CD4-positive, alpha-beta T cell treated with Interleukin-6 for 4 hours (primary cell): ENCODE data around the gene CELF4.

Source experiments
- DNase-seq: peaks from one replicate; pipeline ENCODE4 v3.0.0-alpha.2; 2020; ENCODE audit warnings: mixed read lengths

The CELF4 gene

DNA sequence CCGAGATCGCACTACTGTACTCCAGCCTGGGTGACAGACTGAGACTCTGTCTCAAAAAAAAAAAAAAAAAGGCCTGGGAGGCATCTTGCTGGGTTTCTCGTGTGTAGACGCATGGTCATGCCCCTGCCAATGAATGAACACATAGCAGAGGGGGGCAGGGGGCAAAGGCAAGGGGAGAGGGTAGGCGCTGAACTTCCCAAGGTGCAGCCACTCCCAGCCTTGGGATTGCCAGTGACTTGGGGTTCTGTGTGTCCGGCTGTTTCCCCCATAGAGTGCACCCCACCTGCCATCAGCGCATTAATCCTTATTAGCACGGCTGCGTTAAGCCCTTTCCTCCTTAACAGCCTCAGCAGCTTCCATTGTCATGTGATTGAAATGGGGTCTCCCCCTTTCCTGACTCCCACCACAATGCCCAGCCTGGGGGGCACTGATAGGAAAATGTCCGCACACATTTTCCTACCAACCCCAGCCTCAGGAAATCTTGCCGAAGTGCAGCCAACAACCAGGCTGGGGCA is 225.8 kb downstream of the CELF4 start:
- DNase-seq: no peak

DNA sequence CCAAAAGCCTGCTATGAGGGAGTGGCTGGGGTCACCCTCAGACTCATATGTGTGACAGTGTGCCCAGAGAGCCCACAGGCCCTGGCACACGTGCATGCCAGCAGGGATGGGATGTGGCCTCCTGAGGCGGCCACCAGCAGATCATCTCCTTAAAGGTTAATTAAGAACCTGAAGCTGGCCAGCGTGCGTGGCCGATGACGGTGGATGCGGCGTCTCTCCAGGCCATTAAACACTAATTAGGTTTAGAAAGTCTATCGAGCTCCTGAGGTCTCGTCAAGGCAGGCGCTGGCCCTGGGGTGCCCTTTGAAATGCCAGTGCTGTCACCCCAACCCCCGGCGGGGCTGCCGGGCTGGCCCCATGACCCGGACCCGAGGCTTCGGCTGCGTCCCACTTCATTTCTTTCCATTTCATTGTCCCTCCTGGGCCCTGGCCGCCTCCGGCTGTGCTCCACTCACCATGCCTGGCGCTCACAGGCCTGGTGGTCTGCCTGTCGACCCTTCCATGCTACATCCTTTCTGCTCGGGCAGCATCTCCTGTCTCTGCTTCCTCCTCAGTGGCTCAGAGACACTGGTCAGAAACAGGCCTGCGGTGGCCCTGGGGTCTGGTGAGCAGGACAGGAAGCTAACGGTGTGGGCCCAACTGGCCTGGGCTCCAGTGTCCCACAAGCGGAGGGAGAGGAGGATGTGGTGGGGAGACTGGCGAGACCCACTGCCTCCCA is 228.9 kb downstream of the CELF4 start:
- DNase-seq: no peak

DNA sequence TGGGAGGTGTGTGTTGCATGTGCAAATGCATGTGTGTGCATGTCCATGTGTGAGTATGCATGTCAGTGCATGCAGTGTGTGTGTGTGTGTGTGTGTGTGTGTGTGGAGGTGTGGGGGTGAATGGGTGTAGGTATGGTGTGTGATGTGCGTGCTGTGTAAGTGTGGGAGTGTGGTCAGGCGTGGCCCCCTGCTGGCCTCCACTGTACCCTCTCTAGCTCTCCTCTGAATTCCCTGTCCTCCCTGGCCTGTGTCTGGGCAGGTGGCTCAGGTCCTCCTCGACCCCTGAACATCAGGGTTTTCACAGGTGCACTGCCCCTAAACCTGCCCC is 230.2 kb downstream of the CELF4 start:
- no peak for DNase-seq

DNA sequence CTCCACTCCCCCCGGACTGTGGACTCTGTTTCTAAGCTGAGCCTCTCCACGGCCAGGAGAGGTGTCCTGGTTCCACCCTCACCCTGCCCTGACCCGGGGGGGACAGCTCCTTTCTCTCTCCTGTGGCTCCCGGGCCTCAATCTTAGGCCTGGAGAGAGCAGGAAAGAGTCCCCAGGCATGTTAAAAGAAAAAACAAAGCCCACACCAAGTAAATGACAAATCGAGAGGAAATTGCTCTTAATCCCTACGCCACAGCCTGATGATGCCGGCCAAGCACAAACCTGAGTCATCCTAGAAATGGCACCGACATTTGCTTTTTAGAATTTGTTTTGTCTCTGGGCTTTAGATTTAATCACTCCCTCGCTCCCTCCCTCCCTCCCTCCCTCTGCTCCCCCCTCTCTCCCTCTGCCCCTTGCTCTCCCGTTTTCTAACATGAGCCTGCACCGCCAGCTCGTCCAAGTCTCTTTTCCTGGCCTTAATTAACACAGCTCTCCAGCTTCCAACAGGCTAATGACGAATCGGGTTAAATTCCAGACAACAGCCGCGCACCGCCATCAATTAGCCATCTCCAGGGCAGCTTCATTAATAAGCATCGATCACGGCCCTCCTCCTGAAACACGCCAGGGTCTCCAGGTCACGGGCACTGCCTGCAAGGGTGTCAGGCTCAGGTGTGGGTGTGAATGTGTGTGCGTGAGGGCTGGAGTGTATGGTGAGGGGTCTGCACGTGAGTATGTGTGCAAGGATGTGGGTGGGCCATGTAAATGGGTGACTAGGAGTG is 230.8 kb downstream of the CELF4 start:
- DNase-seq: no peak

DNA sequence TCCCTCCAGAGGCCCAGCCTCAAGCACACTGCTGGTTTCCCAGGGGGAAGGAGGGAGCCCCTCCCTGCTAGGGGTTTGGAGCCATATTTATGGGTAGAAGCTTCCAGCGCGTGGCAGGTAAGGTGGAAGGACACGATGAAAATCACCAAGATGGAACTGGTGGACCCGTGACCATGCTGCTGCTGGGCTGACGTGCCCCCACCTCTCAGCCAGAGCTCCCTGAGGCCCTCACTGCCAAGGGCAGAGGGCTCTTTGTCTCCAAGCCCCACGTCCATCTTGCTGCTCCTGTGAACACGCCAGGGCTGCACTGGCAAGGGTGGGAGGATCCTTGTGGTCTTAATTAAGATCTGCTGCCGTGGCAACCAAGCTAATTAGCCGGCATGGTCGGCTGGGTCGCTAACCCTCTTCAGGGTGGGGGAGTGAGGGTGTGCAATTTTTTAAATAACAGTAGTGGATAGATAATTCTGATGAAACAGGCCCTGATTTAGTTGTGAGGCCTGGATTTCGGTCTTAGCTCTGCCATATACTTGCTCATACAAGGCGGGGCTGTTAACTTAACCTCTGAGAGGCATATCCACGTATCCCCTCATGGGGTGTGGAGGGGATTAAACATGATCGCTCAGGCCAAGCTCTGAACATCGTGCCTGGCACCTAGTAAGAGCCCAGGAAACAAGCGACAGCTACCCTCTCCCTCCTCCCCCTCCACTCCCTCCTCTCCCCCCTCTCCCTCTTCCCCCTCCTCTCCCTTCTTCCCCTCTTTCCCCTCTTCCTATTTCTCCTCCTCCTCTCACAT is 232.8 kb downstream of the CELF4 start:
- no peak for DNase-seq

DNA sequence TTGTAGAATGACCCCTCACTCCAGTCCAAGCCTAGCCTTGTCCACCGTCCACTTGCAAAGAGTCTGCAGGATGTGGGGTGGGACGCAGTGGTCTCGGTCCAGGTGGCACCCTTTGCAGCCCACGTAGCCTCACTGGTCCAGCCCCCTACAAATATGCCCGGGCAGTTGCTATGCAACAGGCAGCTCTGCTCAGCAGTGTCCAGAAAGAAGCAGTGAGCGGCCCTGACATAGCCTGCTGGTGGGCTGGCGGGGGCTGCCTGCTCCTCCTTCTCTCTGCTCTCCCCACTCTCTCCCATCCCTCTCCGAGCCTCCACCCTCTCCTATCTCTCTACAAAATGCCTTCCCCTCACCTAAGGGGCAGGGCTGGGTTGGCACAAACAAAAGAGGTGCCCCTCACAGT is 233.4 kb downstream of the CELF4 start:
- DNase-seq: no peak

DNA sequence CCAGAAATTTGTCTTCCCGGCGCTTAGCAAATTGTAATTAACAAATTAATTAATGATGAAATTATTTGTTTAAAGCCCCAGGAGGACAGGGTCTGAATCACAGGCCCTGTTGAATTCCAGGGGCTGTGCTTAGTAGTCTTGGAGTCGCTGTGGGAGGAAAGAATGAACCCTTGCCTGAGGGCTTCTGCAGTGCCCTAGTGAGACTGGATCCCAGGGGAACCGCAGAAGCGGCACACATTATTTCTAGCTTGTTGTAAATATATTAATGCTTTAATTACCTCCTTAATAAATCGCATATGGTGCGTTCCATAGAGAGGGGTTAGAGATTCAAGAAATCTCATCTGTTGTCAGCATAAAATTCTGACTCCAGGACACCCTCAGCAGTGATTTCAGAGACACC is 235.4 kb downstream of the CELF4 start:
- no peak for DNase-seq

DNA sequence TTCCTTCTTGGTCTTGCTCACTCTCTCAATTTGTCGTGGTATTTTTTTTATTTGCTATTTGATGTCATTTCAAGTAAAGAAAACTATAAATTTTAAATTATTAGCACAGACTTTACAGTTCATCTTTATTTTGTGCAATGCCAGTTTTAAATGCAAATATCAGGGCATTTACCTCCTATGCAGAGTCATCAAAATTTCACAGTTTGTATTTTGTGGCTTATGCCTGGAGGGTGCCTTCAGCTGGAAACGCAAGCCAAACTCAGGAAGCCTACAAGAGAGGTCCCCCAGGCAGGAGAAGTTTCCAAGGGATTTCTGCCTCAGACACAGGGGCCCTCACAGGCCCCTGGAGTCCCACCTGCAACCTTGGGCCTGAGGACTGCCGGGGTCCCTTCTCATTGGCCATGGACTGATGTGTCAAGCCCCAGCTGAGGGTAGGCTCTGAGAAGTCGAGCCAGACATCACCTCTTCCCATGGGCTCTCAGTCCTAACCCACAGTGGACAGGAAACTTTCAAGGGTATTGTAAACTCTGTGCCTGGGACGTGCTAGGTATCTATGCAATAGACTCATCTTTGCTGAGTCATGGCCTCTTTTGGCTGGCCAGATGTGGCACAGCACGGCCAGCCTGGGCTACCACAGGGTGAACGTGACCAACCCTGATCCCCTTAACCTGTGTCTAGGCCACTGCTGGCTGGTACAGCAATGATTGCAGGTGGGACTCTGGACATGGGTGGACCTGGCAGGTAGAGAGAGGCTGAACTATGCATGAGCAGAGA is 236.5 kb downstream of the CELF4 start:
- DNase-seq: no peak

DNA sequence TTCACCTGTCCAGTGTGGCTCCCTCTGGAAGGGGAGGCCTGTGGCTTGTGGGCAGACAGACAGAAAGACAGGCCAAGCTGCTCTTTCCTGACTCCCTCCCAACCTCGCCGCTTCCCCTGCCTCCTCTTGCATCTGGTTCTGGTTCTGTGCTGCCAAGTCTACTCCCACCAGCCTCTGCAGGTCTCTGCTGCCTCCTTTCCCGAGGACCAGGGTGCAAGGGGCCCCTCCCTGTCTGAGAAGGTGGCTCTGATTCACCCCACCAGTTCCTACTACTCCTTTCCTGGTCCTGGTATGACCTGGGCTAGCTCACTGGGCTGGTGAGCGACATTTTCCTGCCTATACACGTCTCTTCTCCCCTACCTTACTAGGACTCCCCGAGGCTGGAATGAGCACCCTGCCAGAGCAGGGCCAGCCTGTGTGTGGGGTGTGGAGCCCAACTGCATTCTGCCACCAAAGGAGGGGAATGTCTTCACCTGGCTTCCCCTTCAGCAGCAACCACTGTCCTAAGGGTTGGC is 238.5 kb downstream of the CELF4 start:
- DNase-seq: no peak

DNA sequence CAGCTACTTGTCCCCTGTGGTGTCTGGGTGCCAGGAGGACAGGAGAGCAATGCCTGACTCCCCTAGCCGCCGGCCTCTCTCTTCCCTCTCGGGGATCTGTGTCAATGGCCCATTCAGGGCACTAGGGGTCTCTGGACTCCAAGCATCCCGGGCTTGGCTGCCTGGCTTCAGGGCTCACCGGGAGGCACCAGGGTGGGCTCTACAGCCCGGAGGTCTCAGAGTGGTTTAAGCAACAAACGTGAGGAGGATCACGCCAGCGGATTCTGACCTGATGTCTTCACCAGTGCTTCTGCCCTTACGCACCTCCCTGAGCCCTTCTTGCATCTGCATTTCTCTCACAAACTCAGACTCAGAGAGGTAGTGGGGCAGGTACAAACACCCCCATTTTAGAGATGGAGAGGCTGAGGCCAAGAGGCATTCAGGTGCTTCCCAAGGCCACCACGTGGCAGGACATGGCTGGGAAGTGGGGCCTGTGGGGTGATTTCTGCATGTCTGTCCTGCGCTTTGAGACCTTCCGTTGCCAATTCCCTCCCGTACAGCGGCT is 243.0 kb downstream of the CELF4 start:
- no peak for DNase-seq

DNA sequence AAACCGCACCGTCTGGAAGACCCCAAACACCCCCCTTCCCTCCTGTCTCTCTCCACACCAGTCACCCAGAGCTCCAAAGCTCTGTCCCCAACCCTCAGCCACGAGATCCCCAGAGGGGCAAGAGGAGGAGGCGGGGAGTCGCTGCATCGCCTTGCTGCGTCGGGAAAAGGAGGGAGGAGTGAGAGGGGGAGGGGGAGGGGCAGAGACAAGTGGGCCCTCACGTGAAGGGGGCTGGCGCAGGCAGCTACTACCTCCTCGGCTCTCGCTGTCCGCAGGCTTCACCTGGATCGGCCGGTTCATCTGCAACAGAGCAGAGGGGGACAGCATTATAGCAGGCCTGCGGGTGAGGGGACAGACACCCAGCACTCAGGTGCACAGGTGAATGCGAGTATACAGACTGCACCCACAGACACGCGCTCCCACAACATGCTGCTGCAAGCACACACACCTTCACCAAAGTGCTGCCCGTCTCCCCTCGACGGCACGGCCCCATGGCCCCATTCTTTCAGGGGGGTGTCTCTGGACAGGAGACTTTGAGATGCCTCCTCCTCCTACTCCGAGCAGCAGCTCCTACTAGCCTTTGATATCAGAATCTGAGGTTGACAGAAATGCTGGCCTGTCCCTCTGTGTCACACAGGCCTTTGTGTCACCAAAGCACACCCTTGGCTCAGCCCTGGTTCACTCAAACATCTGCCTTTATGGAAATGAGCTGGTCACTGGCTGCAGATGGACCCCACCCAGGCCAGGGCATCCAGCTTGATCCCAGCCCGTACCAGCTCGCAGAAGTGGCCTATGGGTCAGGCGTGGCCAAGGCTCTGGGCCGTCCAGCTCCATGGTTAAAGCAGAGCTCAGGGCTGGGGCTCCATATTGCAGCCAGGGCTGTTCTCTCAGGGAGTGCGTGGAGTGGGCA is 243.8 kb downstream of the CELF4 start:
- DNase-seq: no peak

DNA sequence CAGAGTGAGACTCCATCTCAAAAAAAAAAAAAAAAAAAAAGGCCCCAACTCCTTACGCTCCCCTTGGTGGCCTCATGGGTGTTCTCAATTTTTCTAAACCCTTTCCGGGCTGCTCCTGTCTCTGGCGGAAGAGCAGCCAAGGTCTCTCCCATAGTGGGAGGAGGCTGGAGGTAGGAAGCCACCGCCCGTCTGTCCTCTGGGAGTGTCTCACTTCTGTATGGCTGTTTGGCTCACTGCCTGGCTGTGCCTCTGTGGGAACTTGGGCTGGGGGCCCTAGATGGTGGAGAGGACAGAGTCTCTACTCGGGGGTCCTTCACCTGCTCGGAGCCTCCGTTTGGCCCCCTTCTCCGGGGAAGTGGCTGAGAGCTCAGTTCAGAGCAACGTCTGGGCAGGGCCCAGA is 245.3 kb downstream of the CELF4 start:
- DNase-seq: no peak

DNA sequence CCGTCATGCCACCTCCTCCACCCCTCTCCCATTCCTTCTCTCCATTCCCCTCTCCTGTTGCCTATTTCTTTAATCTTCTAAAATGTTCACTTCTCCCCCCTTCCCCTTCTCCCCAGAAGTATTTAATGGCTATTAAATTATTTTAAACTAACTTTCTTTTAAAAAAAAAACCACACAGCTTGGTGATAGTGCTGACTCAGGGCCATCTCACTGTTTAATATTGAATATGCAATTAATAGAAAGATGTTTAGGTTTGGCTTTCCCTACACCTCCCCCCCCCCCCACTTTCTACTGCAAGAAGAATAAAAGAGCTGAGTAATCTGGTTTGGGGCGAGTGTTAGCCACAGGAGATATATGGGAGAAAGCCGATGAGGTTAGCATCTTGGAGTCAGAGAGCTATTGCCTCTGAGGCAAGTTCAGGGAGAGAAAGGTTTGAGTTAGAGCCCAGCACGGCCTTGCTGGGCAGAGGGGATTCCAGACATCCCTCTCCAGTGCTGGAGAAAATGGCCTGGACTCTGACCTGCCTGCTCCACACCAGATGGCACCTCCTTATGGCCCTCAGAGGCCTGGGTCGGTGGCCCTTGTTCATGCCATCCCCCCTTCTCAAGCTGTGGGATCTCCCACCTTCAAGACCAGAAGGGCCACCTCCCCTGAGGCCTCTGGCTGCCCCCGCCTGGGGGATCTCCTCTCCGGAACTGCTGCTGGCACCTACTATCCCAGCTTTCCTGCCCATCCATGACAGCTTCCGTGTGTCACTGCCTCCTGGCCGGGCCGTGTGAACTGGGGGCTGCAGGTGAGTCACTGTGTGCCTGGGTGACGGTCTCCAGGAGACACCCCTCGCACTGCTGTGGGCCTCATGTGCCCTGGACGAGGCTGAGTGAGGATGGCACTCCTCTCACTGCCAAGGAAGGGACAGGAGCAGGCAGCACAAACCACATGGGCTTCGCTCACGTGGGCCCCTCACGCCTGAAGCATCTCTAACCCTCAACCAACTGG is 246.9 kb downstream of the CELF4 start:
- DNase-seq: no peak

DNA sequence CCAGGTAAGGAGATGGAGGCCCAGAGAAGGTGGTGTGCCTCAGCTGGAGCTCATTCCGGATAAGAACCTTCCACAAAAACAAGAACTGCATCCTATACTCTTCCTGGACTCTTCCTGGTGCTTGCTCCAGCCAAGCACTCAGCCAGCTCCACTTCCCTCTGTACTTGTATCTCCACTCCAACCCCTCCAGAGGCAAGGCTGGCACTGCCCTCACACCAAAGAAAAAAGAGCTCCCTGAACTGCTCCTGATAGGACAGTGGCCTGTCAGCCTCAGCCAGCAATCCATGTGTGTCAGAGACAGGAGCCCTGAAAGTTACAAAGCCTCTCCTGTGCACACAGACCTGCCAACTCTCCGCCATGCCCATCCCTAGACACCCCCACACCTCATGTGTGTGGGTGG is 248.1 kb downstream of the CELF4 start:
- DNase-seq: no peak

DNA sequence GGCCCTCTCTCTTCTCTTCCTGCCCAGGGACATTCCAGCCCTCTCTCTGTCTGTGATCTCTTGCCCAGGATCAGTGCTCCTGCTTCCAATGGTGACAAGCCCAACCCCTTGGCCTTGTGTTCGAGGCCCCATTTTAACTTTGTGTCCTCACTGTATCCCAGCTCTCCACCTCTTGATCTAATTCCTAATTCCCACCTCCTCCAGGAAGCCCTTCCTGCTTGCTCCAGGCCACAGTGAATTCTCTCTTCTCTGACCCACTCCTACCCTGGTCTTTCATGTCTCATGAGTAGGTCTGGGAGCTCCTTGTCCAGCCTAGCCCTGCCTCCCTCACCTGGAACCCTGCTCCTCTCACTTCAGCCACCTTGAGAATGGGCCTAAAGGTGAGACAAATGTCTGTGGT is 249.1 kb downstream of the CELF4 start:
- DNase-seq: no peak

DNA sequence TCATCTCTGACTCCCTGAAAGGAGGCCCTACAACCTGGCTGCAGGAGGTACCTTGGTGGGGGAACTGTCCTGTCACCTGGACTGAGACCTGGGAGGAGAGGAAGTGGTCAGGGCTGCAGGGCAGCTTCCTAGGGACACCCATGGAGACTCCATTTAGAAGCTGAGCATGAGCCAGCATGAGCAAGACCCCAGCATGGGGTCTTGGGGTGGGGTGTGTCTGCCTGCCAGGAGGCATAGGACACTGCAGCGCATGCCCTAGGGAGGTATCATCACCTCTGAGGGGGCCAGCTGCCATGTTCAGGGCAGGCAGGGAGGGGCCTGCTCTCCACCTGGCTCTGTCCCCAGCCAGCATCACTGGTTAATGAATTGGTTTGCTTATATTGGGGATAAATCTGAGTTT is 249.7 kb downstream of the CELF4 start:
- no peak for DNase-seq

DNA sequence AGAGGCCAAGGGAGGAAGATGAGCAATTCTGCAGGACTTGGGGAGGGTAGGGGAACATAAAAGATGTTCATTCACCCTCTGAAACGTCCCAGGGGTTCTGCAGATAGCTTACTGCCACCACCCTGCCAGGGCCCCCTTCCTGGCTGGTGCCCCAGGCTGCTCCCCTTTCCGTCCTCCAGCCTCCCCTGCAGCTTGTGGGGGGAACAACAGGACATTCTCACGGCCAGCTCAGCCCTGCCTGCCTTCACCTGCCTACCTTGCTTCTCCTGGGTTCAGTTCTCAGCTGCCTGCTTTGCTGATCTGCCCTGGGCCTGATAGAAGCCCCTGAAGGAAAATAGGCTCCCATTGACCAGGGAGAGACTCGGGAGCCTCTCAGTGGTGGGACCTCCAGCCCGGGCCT is 251.1 kb downstream of the CELF4 start:
- DNase-seq: no peak

DNA sequence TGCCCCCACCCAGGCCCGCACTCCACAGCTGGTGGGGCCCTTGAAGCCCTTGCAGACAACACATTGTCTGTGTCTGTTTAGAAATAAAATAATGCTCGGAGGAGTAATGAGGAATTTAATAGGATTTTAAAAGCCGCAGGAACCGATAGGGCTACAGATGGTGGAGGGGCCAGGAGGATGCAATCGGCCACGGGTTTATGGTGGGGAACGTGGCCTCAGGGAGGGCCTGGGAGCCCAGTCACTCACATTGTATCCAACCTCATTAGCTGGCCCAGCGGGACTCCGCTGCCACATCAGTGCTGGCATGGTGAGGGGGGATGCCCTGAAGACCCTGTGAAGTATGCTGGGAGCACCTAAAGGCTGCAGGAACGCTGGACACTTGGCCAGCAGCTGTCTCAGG is 252.0 kb downstream of the CELF4 start:
- DNase-seq: no peak

DNA sequence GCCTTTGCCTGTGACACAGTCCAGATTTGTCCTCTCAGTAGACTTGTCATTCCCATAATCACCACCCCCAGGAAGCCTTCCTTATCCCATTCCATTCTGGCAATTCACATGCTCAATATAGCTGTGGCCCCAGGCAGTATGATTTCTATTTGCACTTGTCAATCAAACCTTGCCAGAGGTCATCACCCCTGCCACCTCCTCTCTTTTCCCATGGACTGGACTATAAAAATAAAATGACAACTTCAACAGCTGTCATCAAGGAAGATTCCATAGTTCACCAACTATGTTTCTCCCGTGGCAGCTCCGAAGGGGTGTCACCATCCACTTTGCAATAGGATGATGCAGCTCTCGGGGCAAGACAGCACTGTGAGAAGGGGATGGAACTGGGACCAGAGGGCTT is 255.7 kb downstream of the CELF4 start:
- no peak for DNase-seq

DNA sequence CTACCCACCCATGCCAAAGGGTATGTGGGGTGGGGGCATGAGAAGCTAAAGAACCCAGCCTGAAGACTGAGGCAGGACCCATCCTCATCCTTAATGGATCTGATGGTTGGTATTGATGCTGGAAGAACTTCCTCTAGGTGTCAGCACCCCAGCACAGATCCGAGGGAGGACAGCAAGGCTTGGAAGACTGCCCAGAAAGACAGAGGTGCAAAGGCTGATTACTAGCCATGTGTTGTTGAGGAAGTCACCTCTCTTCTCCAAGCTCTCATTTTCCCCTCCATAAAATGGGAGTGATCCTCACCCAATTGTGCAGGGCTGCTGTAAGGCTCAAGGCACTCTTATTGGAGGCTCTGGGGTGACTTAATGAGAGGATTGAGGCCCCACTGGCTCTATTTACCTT is 256.5 kb downstream of the CELF4 start:
- no peak for DNase-seq
